Gastroesophageal sphincter (tissue), 4 donors: Measurements from ENCODE around the gene IFTAP. TPM values are rescaled to one million over a fixed set of nuclear protein-coding genes. Genes with fewer than 3 reads are reported as not detected.

ENCODE experiments used
- ATAC-seq: fragments of 150-250 bp; one replicate; pipeline ENCODE4 v1.9.1; 2016; ENCODE audit warnings: mild to moderate bottlenecking, moderate library complexity
- H3K27ac ChIP-seq, 4 donors: fragments of 200-600 bp; sonication (generic) in 3 of 4; 1 replicate in 3 of 4; 2 replicates in 1 of 4; pipeline ENCODE4 v1.5.1; 2016 to 2019
- H3K27me3 ChIP-seq: fragments of 200-600 bp; sonication (generic); one replicate; pipeline ENCODE4 v1.5.1; 2019
- H3K36me3 ChIP-seq, 2 donors: fragments of 200-600 bp; sonication (generic); one replicate each; pipeline ENCODE4 v1.5.1; 2019; ENCODE audit warnings: control low read depth in 1 of 2
- H3K4me1 ChIP-seq, 3 donors: fragments of 200-600 bp; sonication (generic); 1 replicate in 2 of 3; 2 replicates in 1 of 3; pipeline ENCODE4 v1.5.1; 2016 to 2019; ENCODE audit warnings: control low read depth in 2 of 3
- H3K4me3 ChIP-seq, 2 donors: fragments of 200-600 bp; sonication (generic); one replicate each; pipeline ENCODE4 v1.5.1; 2019; ENCODE audit warnings: mild to moderate bottlenecking in 1 of 2, moderate library complexity in 1 of 2
- H3K9me3 ChIP-seq, 3 donors: fragments of 200-600 bp; sonication (generic); one replicate each; pipeline ENCODE4 v1.5.1; 2017 to 2019; ENCODE audit warnings: control low read depth in 2 of 3
- CTCF ChIP-seq, 4 experiments: fragments of 200-600 bp in 2 of 4; fragments of 450-650 bp in 2 of 4; sonication (generic) in 1 of 4; IDR thresholded peaks; one replicate each; pipeline ENCODE4 v1.5.1; 2017 to 2019; ENCODE audit warnings: antibody characterized with exemption in 4 of 4, mild to moderate bottlenecking in 2 of 4, moderate library complexity in 2 of 4
- EP300 ChIP-seq: sonication (generic); formaldehyde crosslinking; IDR thresholded peaks from one replicate; pipeline ENCODE4 v1.6.1; 2017; ENCODE audit warnings: antibody characterized with exemption, mild to moderate bottlenecking
- POLR2A ChIP-seq, 2 donors: fragments of 450-650 bp; IDR thresholded peaks; one replicate each; pipeline ENCODE4 v1.6.1; 2017; ENCODE audit warnings: antibody characterized with exemption in 2 of 2, mild to moderate bottlenecking in 2 of 2, moderate library complexity in 1 of 2
- POLR2AphosphoS5 ChIP-seq: sonication (generic); formaldehyde crosslinking; IDR thresholded peaks from one replicate; pipeline ENCODE4 v1.6.1; 2017; ENCODE audit warnings: antibody characterized with exemption
- WGBS, 2 donors: methylation state at CpG; one replicate each; pipeline ENCODE4 v1.1.5; 2018; ENCODE audit warnings: low coverage in 1 of 2; 5-methylcytosine and 5-hydroxymethylcytosine counted together
- total RNA-seq, 4 donors: library from RNA; depleted of rRNA; stranded (reverse); fragments of >200 nt; gene quantifications; one replicate each; pipeline ENCODE4 v1.1.0, GENCODE V29; 2016

IFTAP gene
- total RNA-seq, 4 donors from 2014 or later, result 24.8 to 44.5 (median 33.2) TPM

GRCh38 chr11:36699271-36699670 is 105.0 kb downstream of the IFTAP start:
- H3K27ac ChIP-seq, result no peak overlapping the region
- no peaks in the 10 kb centered on the region for H3K36me3 ChIP-seq
- WGBS, 2 donors, result 82 to 93% methylated on average over 4 to 6 of the region's 6 CpGs
- TF ChIP-seq EP300 (no peak), POLR2AphosphoS5 (no peak), CTCF (IDR thresholded peaks at IDR 0.05) (no peak), POLR2A (IDR thresholded peaks at IDR 0.05) (no peak)
- H3K4me1 ChIP-seq, result no peaks in the 10 kb centered on the region
- no peaks in the 10 kb centered on the region for H3K9me3 ChIP-seq
- H3K4me3 ChIP-seq, result no peak overlapping the region
- no peaks in the 10 kb centered on the region for H3K27me3 ChIP-seq
- no peak for ATAC-seq

- H3K4me3 ChIP-seq, result no peak overlapping the region
- no peaks in the 10 kb centered on the region for H3K4me1 ChIP-seq
- no peak for ATAC-seq
- no CpG with 5 or more reads among the region's 1 CpG for WGBS, 2 donors
- no peaks in the 10 kb centered on the region for H3K27me3 ChIP-seq
- no peaks in the 10 kb centered on the region for H3K9me3 ChIP-seq
- H3K27ac ChIP-seq, result no peak overlapping the region
- no peaks in the 10 kb centered on the region for H3K36me3 ChIP-seq
- TF ChIP-seq POLR2AphosphoS5, result no peak
- no peak for TF ChIP-seq CTCF (IDR thresholded peaks at IDR 0.05)
- no peak for TF ChIP-seq EP300
- no peak for TF ChIP-seq POLR2A (IDR thresholded peaks at IDR 0.05)
Observed at GRCh38 chr11:36700246-36700645, 105.9 kb downstream of the IFTAP start.

GRCh38 chr11:36702330-36703054 is 108.2 kb downstream of the IFTAP start:
- Histone ChIP-seq H3K4me1 (no peaks in the 10 kb centered on the region), H3K9me3 (no peaks in the 10 kb centered on the region), H3K4me3 (no peak overlapping the region), H3K27me3 (no peaks in the 10 kb centered on the region), H3K27ac (no peak overlapping the region), H3K36me3 (no peaks in the 10 kb centered on the region)
- TF ChIP-seq POLR2AphosphoS5 (no peak), CTCF (IDR thresholded peaks at IDR 0.05) (peak; percentile 54 to 81 (median 64))
- WGBS, 2 donors, result 26 to 32% methylated on average over 5 of the region's 5 CpGs
- ATAC-seq, result peak; percentile 57

- TF ChIP-seq POLR2A (IDR thresholded peaks at IDR 0.05) (no peak), CTCF (IDR thresholded peaks at IDR 0.05) (no peak), EP300 (no peak), POLR2AphosphoS5 (no peak)
- Histone ChIP-seq H3K27me3 (no peaks in the 10 kb centered on the region), H3K4me1 (no peaks in the 10 kb centered on the region), H3K27ac (no peak overlapping the region), H3K9me3 (no peaks in the 10 kb centered on the region), H3K4me3 (no peak overlapping the region), H3K36me3 (no peaks in the 10 kb centered on the region)
- ATAC-seq, result peak; percentile 10
- WGBS, 2 donors, result 55 to 68% methylated on average over 4 of the region's 4 CpGs
Observed at GRCh38 chr11:36703055-36703404, 108.7 kb downstream of the IFTAP start.

Other genes with a start within 250 kb of the IFTAP start
- gene TRAF6, start 84.2 kb upstream of the IFTAP start, total RNA-seq, result 10 to 100 TPM; 13.5 to 17.0 (median 16.1) TPM
- gene RAG1, start 26.5 kb upstream of the IFTAP start, total RNA-seq, result under 1 TPM; 0.13 to 0.93 (median 0.86) TPM
- gene RAG2, start 3.7 kb downstream of the IFTAP start, total RNA-seq, result not detected